HL-60 (cell line): ENCODE data around the gene TEX52.
"Not testable (repeated sequence)": the region's sequence is repeated elsewhere in the genome, so short reads cannot be mapped to it uniquely, and the experiment has no call there.

ENCODE experiments used
- DNase-seq, 2 experiments: peaks; one replicate each; pipeline ENCODE4 v3.0.0-alpha.2; 2010 to 2020; ENCODE audit warnings: low read depth in 1 of 2, low spot score in 1 of 2
- H3K27ac ChIP-seq: fragments of 250-450 bp; sonication (Bioruptor Pico); replicated peaks from 2 replicates; pipeline ENCODE4 v1.5.1; 2020; ENCODE audit warnings: mild to moderate bottlenecking, moderate library complexity
- H3K27me3 ChIP-seq: fragments of 250-450 bp; sonication (Bioruptor Pico); 2 replicates; pipeline ENCODE4 v1.5.1; 2021; ENCODE audit warnings: mild to moderate bottlenecking, moderate library complexity; ENCODE audit not compliant: insufficient read depth, poor library complexity, severe bottlenecking
- H3K4me3 ChIP-seq: replicated peaks from 2 replicates; pipeline ENCODE4 v1.5.1; 2011; ENCODE audit warnings: mild to moderate bottlenecking, control low read depth, low read length; ENCODE audit not compliant: insufficient read depth
- CTCF ChIP-seq: IDR thresholded peaks from one replicate; pipeline ENCODE4 v1.5.1; 2011; ENCODE audit warnings: low read length, control low read depth, inconsistent platforms; ENCODE audit not compliant: insufficient read depth
- GABPA ChIP-seq: IDR thresholded peaks from 2 replicates; pipeline ENCODE4 v1.6.1; 2012; ENCODE audit warnings: low read depth
- POLR2AphosphoS5 ChIP-seq: IDR thresholded peaks from 2 replicates; pipeline ENCODE4 v1.6.1; 2012; ENCODE audit warnings: low read depth
- REST ChIP-seq: IDR thresholded peaks from 2 replicates; pipeline ENCODE4 v1.6.1; 2012; ENCODE audit warnings: low read depth; ENCODE audit not compliant: insufficient replicate concordance
- SPI1 ChIP-seq: IDR thresholded peaks from 2 replicates; pipeline ENCODE4 v1.6.1; 2012; ENCODE audit warnings: low read depth, mild to moderate bottlenecking, borderline replicate concordance

Gene TEX52

GRCh38 chr12:2864198-2864597, 7.4 kb upstream of the TEX52 start:
- no peak for DNase-seq
- TF ChIP-seq SPI1 (no peak), POLR2AphosphoS5 (no peak), CTCF (no peak), GABPA (no peak), REST (no peak)
- no peak overlapping the region for H3K27ac ChIP-seq
- H3K27me3 ChIP-seq = no peaks in the 10 kb centered on the region
- no peak overlapping the region for H3K4me3 ChIP-seq

- not testable (repeated sequence) for H3K4me3 ChIP-seq, H3K27me3 ChIP-seq, H3K27ac ChIP-seq, DNase-seq
Observed at GRCh38 chr12:2863402-2863801, 6.6 kb upstream of the TEX52 start.

- no peak overlapping the region for H3K27ac ChIP-seq
- no peak overlapping the region for H3K4me3 ChIP-seq
- no peaks in the 10 kb centered on the region for H3K27me3 ChIP-seq
- TF ChIP-seq GABPA (no peak), CTCF (no peak), SPI1 (no peak), REST (no peak), POLR2AphosphoS5 (no peak)
- no peak for DNase-seq
Observed at GRCh38 chr12:2862876-2863275, 6.0 kb upstream of the TEX52 start.

GRCh38 chr12:2860170-2860569, 3.3 kb upstream of the TEX52 start:
- Histone ChIP-seq H3K27me3 (no peaks in the 10 kb centered on the region), H3K27ac (no peak overlapping the region), H3K4me3 (no peak overlapping the region)
- no peak for DNase-seq
- no peak for TF ChIP-seq GABPA
- no peak for TF ChIP-seq CTCF
- TF ChIP-seq SPI1 = no peak
- TF ChIP-seq REST = no peak
- TF ChIP-seq POLR2AphosphoS5 = no peak
